SHP77 (cell line): Measurements from ENCODE around the gene CCRL2.
"Not testable (repeated sequence)": the region's sequence is repeated elsewhere in the genome, so short reads cannot be mapped to it uniquely, and the experiment has no call there.

Experiments used
- DNase-seq, 2 experiments: peaks; one replicate each; lab custom pipeline; 2025; lab: John Stamatoyannopoulos, UW

The CCRL2 gene

GRCh38 chr3:46380471-46381221 lies 26.4 kb upstream of the CCRL2 start:
- DNase-seq, result no peak

DNA sequence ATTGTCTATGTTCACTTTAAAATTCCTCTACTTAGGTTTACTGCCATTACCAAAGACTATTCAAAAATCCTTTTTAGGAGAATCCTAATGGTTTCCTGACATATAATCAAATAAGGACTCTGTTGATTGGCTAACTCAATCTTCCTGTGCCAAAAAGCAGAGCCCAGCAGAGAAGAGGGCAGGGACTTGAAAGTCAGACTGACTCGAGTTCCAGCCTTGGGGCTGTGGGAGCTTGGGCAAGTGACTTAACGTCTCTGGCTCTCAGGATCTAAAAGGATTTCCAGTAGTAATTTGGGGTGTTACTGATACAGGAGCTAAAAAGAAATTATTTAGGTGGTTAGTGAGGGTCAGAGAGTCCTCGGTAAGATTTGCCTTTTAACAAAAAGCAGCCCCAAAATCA lies 25.4 kb upstream of the CCRL2 start:
- no peak for DNase-seq

GRCh38 chr3:46383211-46383950 lies 23.7 kb upstream of the CCRL2 start:
- DNase-seq, result no peak

DNA sequence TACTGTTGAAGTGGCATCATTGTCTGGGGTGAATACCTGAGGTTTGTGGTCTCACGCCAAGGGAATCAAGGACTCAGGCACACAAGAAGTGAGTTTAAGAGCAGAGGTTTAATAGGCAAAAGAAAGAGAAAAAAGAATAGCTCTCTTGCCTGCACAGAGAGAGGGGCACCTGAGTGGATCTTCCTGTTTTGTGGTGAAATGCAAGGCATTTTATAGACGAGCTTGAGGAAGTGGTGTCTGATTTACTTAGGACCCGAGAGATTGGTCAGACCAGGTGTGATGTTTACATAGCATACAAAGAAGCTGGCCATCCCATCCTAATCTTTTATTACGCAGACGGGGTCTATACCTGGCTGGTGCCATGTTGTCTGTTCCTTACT lies 23.1 kb upstream of the CCRL2 start:
- DNase-seq, result no peak

DNA sequence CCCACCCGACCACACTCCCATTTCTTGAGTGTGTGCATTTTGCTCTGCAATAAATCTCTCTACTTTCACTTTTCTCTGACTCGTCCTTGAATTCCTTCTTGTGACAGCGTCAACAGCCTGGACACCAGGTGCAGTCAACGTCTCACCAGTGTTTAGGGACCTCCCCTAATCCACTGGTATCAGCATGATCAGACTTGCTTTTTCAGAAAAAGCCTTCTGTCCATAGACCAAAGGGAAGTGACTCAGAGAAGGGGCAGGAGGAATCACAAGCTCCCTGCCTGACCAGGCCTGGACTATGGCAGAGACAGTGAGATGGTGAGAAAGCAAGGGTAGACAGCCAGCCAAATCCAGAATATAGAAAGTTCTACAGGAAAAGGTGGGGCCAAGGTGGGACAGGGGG lies 20.9 kb upstream of the CCRL2 start:
- no peak for DNase-seq

GRCh38 chr3:46388847-46389246 lies 18.2 kb upstream of the CCRL2 start:
- not testable (repeated sequence) for DNase-seq

DNA sequence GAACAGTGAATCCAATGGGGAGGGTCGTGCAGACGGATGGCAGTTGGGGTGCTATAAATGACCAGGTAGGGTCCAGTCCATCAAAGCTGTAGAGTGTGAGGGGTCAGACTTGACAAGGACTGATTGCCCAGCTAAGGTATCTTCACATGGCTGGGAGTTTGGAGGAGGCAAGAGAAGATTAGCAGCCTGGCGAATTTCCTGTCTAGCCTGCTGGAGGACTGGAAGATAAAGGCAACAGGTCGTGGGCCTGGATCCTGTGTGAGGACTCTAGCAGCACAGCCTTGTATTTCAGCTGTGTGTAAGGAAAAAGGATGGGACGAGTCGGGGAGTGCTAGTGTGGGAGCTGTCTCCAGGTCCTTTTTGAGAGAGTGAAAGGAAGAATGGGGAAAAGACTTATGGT lies 17.8 kb upstream of the CCRL2 start:
- DNase-seq, result no peak

- DNase-seq, result not testable (repeated sequence)
Observed at GRCh38 chr3:46391526-46391925, 15.5 kb upstream of the CCRL2 start.

DNA sequence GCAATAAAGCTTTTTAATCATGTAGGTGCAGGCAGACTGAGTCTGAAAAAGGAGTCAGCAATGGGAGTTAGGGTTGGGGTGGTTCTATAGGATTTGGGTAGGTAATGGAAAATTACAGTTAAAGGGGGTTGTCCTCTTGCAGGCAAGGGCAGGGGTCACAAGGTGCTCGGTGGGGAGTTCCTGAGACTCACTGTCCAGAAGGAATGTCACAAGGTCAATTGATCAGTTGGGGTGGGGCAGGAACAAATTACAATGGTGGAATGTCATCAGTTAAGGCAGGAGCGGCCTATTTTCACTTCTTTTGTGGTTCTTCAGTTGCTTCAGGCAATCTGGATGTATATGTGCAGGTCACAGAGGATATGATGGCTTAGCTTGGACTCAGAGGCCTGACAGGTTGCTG lies 14.0 kb upstream of the CCRL2 start:
- DNase-seq, result no peak

- DNase-seq, result no peak
Observed at GRCh38 chr3:46393554-46394434, 13.3 kb upstream of the CCRL2 start.

- no peak for DNase-seq
Observed at GRCh38 chr3:46395210-46395661, 11.8 kb upstream of the CCRL2 start.

DNA sequence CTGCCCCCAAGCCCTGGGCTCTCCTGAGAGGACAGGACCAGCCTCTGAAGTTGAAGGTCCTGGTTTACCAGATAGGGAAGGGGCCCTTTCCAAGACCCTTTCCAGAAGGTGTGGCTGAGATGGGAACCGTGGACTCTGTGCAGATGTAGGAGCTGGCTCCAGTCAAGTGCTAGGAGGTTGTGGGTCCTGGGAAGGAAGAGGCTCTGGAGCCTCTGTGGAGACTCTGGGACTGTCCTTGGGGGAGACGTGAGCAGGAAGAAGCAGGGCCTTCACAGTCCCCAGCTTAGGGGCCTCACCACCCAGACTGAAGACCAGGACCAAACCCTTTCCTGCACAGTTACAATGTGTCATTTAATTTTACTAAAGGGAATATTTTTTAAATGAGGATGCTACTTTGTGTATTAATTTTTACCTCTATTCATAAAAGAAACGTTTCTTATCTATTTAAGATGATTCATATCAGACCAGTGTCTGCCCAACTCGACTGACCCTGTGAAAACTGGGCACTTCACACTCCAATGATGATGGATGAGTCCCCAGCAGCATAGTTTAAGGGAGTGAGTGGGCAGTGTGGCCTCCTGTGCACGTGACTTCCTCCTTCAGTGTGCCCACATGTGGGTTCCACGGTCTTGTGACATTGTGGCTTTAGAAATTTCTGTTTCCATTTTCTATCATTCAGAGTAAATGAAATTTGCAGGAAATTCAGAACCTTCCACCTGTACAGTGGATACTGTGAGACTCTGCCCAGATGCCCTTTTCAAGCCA lies 11.1 kb upstream of the CCRL2 start:
- DNase-seq, result no peak

- no peak for DNase-seq
Observed at GRCh38 chr3:46397111-46397510, 9.9 kb upstream of the CCRL2 start.

- DNase-seq, result no peak
Observed at GRCh38 chr3:46398186-46398955, 8.7 kb upstream of the CCRL2 start.

DNA sequence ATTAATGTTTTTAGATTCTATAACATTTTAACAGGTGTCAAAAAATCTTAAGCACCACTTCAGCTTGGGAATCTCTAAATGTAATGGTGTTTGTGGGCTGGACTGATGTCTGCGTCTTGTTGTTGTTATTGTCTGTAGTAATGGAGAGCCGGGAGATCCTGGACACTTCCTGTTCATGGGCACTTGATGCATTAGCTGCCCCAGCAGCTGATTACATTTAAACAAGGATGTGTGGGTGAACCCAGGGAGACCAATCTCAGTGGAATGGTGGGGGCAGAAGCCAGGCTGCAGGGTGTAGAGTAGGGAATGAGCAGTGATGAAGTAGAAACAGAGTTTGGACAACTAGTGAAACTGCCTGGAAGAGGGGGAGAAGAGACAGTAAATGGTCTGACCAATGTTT lies 8.0 kb upstream of the CCRL2 start:
- no peak for DNase-seq

- no peak for DNase-seq
Observed at GRCh38 chr3:46399557-46399956, 7.5 kb upstream of the CCRL2 start.

GRCh38 chr3:46400000-46400734 lies 6.9 kb upstream of the CCRL2 start:
- no peak for DNase-seq

DNA sequence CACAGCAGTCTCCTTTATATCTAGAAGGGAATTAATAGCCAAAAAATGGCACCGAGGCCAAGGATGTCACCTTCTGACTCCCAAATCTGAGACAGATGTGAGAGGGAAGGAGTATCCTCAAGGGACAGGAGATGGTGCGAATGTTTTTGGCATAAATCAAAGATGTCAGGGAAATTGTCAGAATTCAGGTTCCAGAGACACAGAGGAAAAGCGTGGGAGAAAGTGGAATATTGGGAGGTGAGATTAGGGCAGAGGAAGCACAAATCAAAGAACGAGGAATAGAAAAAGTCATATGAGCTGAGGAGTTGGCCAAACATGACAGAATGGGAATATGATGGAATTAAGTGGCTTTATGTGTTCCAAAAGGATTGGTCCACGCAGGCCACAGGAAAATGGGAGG lies 6.2 kb upstream of the CCRL2 start:
- DNase-seq, result no peak

DNA sequence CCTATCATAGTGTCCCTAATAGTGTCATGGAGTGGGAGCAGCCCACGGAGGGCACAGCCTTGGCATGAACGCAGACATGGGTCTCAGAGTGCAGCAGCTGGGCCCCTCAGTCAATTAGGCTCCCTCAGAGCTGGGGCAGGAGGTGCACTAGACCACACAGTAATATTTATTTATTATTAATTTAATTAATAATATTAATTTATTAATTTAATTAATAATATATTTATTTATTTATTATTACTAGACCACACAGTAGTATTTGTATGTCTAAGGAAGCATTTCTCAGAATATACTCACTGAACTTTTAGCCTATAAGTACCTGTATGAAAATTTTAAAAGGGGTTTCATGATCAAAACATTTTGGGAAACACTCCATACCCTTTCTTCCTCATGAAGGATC lies 5.5 kb upstream of the CCRL2 start:
- no peak for DNase-seq

GRCh38 chr3:46402902-46403301 lies 4.2 kb upstream of the CCRL2 start:
- not testable (repeated sequence) for DNase-seq
